ENCODE results near the gene SH3BGR. TPM values are rescaled to one million over a fixed set of nuclear protein-coding genes. Genes with fewer than 3 reads are reported as not detected.

SH3BGR gene
- total and polyA plus RNA-seq, 2 of the 8 experiments (the other 6 are each of a cell fraction or from before 2014, with no cell fraction given), result 2.1 to 5.9 TPM

- Histone ChIP-seq H3K14ac (ENCODE audit: insufficient read length) (no peak overlapping the region), H3K9me3 (ENCODE audit: insufficient read depth in 2 of 2, low read depth in 1 of 2, low read length in 1 of 2) (no peaks in the 10 kb centered on the region), H3K23me2 (ENCODE audit: low read depth, low read length) (peaks cover 5% of the 10 kb centered on the region; the same call in 1 of the 2 replicates), H4K5ac (ENCODE audit: insufficient read length, low read depth, low read length) (no peak overlapping the region), H2AK5ac (ENCODE audit: low read depth, low read length) (no peak overlapping the region), H2BK20ac (ENCODE audit: low read length) (no peak overlapping the region), H3K56ac (replicated peaks; ENCODE audit: insufficient read length, low read depth, low read length) (no peak overlapping the region), H3K27ac (ENCODE audit: low read depth, low read length) (no peak overlapping the region), H4K8ac (ENCODE audit: extremely low read depth, insufficient read depth, low read length) (no peak overlapping the region), H2BK12ac (ENCODE audit: low read depth, low read length) (no peak overlapping the region), H3K9ac (replicated peaks in 1 of 4; ENCODE audit: extremely low read depth in 1 of 4, low read depth in 3 of 4, low read length in 3 of 4) (no peak overlapping the region), H3K27me3 (replicated peaks in 1 of 4; ENCODE audit: control insufficient read depth in 3 of 4, extremely low read depth in 1 of 4, insufficient read depth in 3 of 4, low read length in 3 of 4) (no peaks in the 10 kb centered on the region), H2AFZ (ENCODE audit: low read length) (no peak overlapping the region), H3K4me1 (replicated peaks in 1 of 4; ENCODE audit: control insufficient read depth in 3 of 4, insufficient read depth in 4 of 4, low read length in 3 of 4) (no peaks in the 10 kb centered on the region), H2BK120ac (replicated peaks; ENCODE audit: low read depth, low read length) (no peak overlapping the region), H3K4me3 (ENCODE audit: extremely low read depth in 1 of 4, insufficient read depth in 2 of 4, low read depth in 3 of 4, low read length in 4 of 4) (no peak overlapping the region), H3K4me2 (ENCODE audit: insufficient read depth in 1 of 2, low read depth in 2 of 2, low read length in 2 of 2) (no peak overlapping the region), H3K36me3 (ENCODE audit: control insufficient read depth in 2 of 4, insufficient read depth in 4 of 4, low read length in 3 of 4) (no peaks in the 10 kb centered on the region), H2BK15ac (ENCODE audit: low read length) (no peak overlapping the region), H4K91ac (replicated peaks; ENCODE audit: insufficient read length, low read length) (no peak overlapping the region), H3K79me2 (ENCODE audit: control insufficient read depth in 1 of 2, insufficient read depth in 2 of 2, low read length in 2 of 2) (no peaks in the 10 kb centered on the region), H3K4ac (replicated peaks; ENCODE audit: insufficient read length, low read depth, low read length) (no peak overlapping the region), H3K79me1 (ENCODE audit: low read depth, low read length) (no peaks in the 10 kb centered on the region), H3K23ac (ENCODE audit: insufficient read length) (no peak overlapping the region), H4K20me1 (replicated peaks in 1 of 2; ENCODE audit: control insufficient read depth in 1 of 2, insufficient read depth in 2 of 2, low read length in 2 of 2) (peaks cover 2 to 3% of the 10 kb centered on the region in 2 experiments), H2BK5ac (ENCODE audit: low read depth, low read length) (no peak overlapping the region), H3K18ac (ENCODE audit: extremely low read depth, low read length) (no peak overlapping the region)
- DNase-seq (ENCODE audit: low read depth in 1 of 2, low spot score in 2 of 2), result no peak
- TF ChIP-seq TCF12 (IDR thresholded peaks at IDR 0.05; ENCODE audit: low read depth, low read length), result no peak
- TF ChIP-seq JUND (IDR thresholded peaks at IDR 0.05; ENCODE audit: low read length), result no peak
- no peak for TF ChIP-seq KDM4A (IDR thresholded peaks at IDR 0.05; ENCODE audit: low read depth, low read length, severe bottlenecking)
- no peak for TF ChIP-seq YY1 (IDR thresholded peaks at IDR 0.05; ENCODE audit: low read depth, low read length)
- TF ChIP-seq SIX5 (IDR thresholded peaks at IDR 0.05; ENCODE audit: low read depth, low read length), result no peak
- no peak for TF ChIP-seq POLR2AphosphoS5 (IDR thresholded peaks at IDR 0.05; ENCODE audit: low read depth, low read length)
- no peak for TF ChIP-seq SP2 (IDR thresholded peaks at IDR 0.05; ENCODE audit: low read length)
- TF ChIP-seq RBBP5 (IDR thresholded peaks at IDR 0.05; ENCODE audit: borderline replicate concordance, low read depth, low read length), result no peak
- no peak for TF ChIP-seq TAF7 (optimal IDR thresholded peaks at IDR 0.05; ENCODE audit: borderline replicate concordance, low read depth, low read length)
- no peak for TF ChIP-seq CBX8 (IDR thresholded peaks at IDR 0.05; ENCODE audit: borderline replicate concordance, low read depth, low read length)
- TF ChIP-seq JUN (IDR thresholded peaks at IDR 0.05; ENCODE audit: low read depth, low read length), result no peak
- CTCF ChIA-PET (ENCODE audit: partially characterized antibody), result no interaction called here
- POLR2A ChIA-PET (ENCODE audit: partially characterized antibody), result no interaction called here
- 75% methylated on average over 2 of the region's 2 CpGs; no CpG with 5 or more reads in 1 of the 2 experiments for WGBS, 2 experiments (ENCODE audit: extremely low coverage in 1 of 2, insufficient coverage in 1 of 2, insufficient read length in 1 of 2, insufficient replicate concordance in 2 of 2, low coverage in 1 of 2, low lambda C conversion rate in 2 of 2, missing lambda C conversion rate in 1 of 2)
- FAIRE-seq, result no peak
Observed at GRCh38 chr21:39479814-39480182, 28.0 kb downstream of the SH3BGR start.
